DOHH2 (cell line): ENCODE data around the gene IL22RA1.

Experiments
- H3F3A ChIP-seq: fragments of 200-600 bp; sonication (generic), shearing (Covaris generic); 2 replicates; pipeline ENCODE4 v1.6.0; 2016; ENCODE audit warnings: antibody characterized with exemption, mild to moderate bottlenecking; ENCODE audit not compliant: control insufficient read depth, insufficient read depth
- H3K27ac ChIP-seq: fragments of 200-600 bp; sonication (generic); 2 replicates; pipeline ENCODE4 v1.5.1; 2014; ENCODE audit warnings: low read depth, mild to moderate bottlenecking, low read length, moderate library complexity
- H3K27me3 ChIP-seq: fragments of 200-600 bp; sonication (generic); 2 replicates; pipeline ENCODE4 v1.6.1; 2014; ENCODE audit warnings: mild to moderate bottlenecking, low read length, mixed read lengths; ENCODE audit not compliant: control insufficient read depth
- H3K36me3 ChIP-seq: fragments of 200-600 bp; sonication (generic); 2 replicates; pipeline ENCODE4 v1.6.1; 2014; ENCODE audit warnings: mild to moderate bottlenecking, low read length, moderate library complexity, mixed read lengths; ENCODE audit not compliant: control insufficient read depth
- H3K4me1 ChIP-seq: fragments of 200-600 bp; sonication (generic); 2 replicates; pipeline ENCODE4 v1.6.1; 2014; ENCODE audit warnings: mild to moderate bottlenecking, low read length, mixed read lengths; ENCODE audit not compliant: control insufficient read depth
- H3K4me2 ChIP-seq: fragments of 200-600 bp; sonication (generic); 2 replicates; pipeline ENCODE4 v1.6.0; 2014; ENCODE audit warnings: mild to moderate bottlenecking, low read length, moderate library complexity
- H3K4me3 ChIP-seq: fragments of 200-600 bp; sonication (generic); 2 replicates; pipeline ENCODE4 v1.5.1; 2014; ENCODE audit warnings: mild to moderate bottlenecking, low read length, mixed read lengths
- H3K79me2 ChIP-seq: fragments of 200-600 bp; sonication (generic); 2 replicates; pipeline ENCODE4 v1.6.1; 2014; ENCODE audit warnings: mild to moderate bottlenecking, low read length, mixed read lengths; ENCODE audit not compliant: control insufficient read depth
- H3K9me2 ChIP-seq: fragments of 200-600 bp; sonication (generic); replicated peaks from 2 replicates; pipeline ENCODE4 v1.6.1; 2014; ENCODE audit warnings: mild to moderate bottlenecking, low read length, mixed read lengths; ENCODE audit not compliant: control insufficient read depth
- H3K9me3 ChIP-seq: fragments of 200-600 bp; sonication (generic); 2 replicates; pipeline ENCODE4 v1.6.1; 2014; ENCODE audit warnings: antibody characterized with exemption, low read length, mixed read lengths; ENCODE audit not compliant: control insufficient read depth, insufficient read depth
- H4K20me1 ChIP-seq: fragments of 200-600 bp; sonication (generic); 2 replicates; pipeline ENCODE4 v1.6.0; 2014; ENCODE audit warnings: low read depth, mild to moderate bottlenecking, antibody characterized with exemption, low read length, moderate library complexity; ENCODE audit not compliant: control insufficient read depth, insufficient read depth
- EZH2phosphoT487 ChIP-seq: fragments of 200-600 bp; sonication (generic); IDR thresholded peaks from 2 replicates; pipeline ENCODE4 v1.6.1; 2017; ENCODE audit warnings: borderline replicate concordance, mild to moderate bottlenecking, antibody characterized with exemption, low read length, moderate library complexity, mixed read lengths
- TF ChIP-seq, protein P1 (sequence below): fragments of 200-600 bp; sonication (generic); IDR thresholded peaks from one replicate; pipeline ENCODE4 v1.5.1; 2014; ENCODE audit warnings: antibody characterized with exemption, mild to moderate bottlenecking, low read depth, low read length; ENCODE audit not compliant: poor library complexity, severe bottlenecking

Gene IL22RA1

DNA sequence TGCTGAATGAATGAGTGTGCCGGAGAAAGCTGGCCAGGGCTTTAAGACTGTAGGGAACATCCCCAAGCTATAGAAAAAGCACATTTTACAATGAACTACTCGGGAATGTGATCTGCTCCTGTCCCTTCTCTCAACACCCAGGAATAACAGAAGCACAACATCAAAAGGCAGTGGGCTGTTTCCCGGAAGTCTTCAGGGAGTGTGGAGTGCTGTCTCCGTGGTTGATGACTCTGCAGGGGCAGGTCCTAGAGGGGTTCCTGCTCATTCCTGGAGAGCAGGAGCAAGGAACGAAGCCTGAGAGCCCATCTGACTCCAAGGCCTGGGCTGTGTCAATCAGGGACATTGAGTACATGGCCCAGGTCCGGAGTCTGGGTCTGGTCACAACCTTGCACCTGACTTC is 4.9 kb upstream of the IL22RA1 start:
- H3F3A ChIP-seq = peaks cover 13% of the 10 kb centered on the region
- no peaks in the 10 kb centered on the region for H4K20me1 ChIP-seq
- H3K9me2 ChIP-seq = no peaks in the 10 kb centered on the region
- peaks cover 33% of the 10 kb centered on the region for H3K4me1 ChIP-seq
- no peak overlapping the region for H3K27ac ChIP-seq
- peaks cover 3% of the 10 kb centered on the region; the same call in 1 of the 2 replicates for H3K27me3 ChIP-seq
- no peak overlapping the region for H3K4me2 ChIP-seq
- peaks cover 15% of the 10 kb centered on the region for H3K79me2 ChIP-seq
- H3K9me3 ChIP-seq = no peaks in the 10 kb centered on the region
- TF ChIP-seq EZH2phosphoT487 = no peak
- TF ChIP-seq, protein P1, sequence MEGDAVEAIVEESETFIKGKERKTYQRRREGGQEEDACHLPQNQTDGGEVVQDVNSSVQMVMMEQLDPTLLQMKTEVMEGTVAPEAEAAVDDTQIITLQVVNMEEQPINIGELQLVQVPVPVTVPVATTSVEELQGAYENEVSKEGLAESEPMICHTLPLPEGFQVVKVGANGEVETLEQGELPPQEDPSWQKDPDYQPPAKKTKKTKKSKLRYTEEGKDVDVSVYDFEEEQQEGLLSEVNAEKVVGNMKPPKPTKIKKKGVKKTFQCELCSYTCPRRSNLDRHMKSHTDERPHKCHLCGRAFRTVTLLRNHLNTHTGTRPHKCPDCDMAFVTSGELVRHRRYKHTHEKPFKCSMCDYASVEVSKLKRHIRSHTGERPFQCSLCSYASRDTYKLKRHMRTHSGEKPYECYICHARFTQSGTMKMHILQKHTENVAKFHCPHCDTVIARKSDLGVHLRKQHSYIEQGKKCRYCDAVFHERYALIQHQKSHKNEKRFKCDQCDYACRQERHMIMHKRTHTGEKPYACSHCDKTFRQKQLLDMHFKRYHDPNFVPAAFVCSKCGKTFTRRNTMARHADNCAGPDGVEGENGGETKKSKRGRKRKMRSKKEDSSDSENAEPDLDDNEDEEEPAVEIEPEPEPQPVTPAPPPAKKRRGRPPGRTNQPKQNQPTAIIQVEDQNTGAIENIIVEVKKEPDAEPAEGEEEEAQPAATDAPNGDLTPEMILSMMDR = no peak
- H3K4me3 ChIP-seq = no peak overlapping the region
- H3K36me3 ChIP-seq = no peaks in the 10 kb centered on the region; the same call in none of the 2 replicates

- H3F3A ChIP-seq = peaks cover 13% of the 10 kb centered on the region
- H3K36me3 ChIP-seq = no peaks in the 10 kb centered on the region; the same call in 1 of the 2 replicates
- no peaks in the 10 kb centered on the region for H4K20me1 ChIP-seq
- peaks cover 28% of the 10 kb centered on the region for H3K4me1 ChIP-seq
- H3K9me3 ChIP-seq = no peaks in the 10 kb centered on the region
- no peaks in the 10 kb centered on the region for H3K9me2 ChIP-seq
- H3K79me2 ChIP-seq = peaks cover 8% of the 10 kb centered on the region
- peaks cover 3% of the 10 kb centered on the region; the same call in 1 of the 2 replicates for H3K27me3 ChIP-seq
- H3K27ac ChIP-seq = no peak overlapping the region
- no peak overlapping the region for H3K4me2 ChIP-seq
- H3K4me3 ChIP-seq = no peak overlapping the region
- TF ChIP-seq EZH2phosphoT487 = no peak
- TF ChIP-seq, protein P1 = no peak
Measured at GRCh38 chr1:24147194-24147593, 4.3 kb upstream of the IL22RA1 start.

- no peaks in the 10 kb centered on the region for H4K20me1 ChIP-seq
- H3K4me1 ChIP-seq = 0 out of 2 replicates have a peak, but pooled peaks cover 8% of the 10 kb centered on the region
- no peaks in the 10 kb centered on the region for H3K79me2 ChIP-seq
- H3K27ac ChIP-seq = no peak overlapping the region
- H3K36me3 ChIP-seq = no peaks in the 10 kb centered on the region
- H3K4me3 ChIP-seq = no peak overlapping the region
- no peaks in the 10 kb centered on the region for H3K9me3 ChIP-seq
- H3K27me3 ChIP-seq = peaks cover 3% of the 10 kb centered on the region; the same call in 1 of the 2 replicates
- H3K4me2 ChIP-seq = no peak overlapping the region
- no peaks in the 10 kb centered on the region for H3K9me2 ChIP-seq
- no peaks in the 10 kb centered on the region for H3F3A ChIP-seq
- TF ChIP-seq EZH2phosphoT487 = no peak
- TF ChIP-seq, protein P1 = no peak
Measured at GRCh38 chr1:24141311-24141997, 1.5 kb downstream of the IL22RA1 start.
